GM19438 (cell line): ENCODE results near the gene CLIP2.
A peak's percentile ranks its signal among the peaks of the same experiment; 100 is the strongest.

Experiments
- ATAC-seq: cut with Tn5 transposase; IDR thresholded peaks from one replicate; pipeline ENCODE4 v1.9.1; 2021; ENCODE audit warnings: low read depth; ENCODE audit not compliant: unreplicated experiment

The CLIP2 gene

DNA sequence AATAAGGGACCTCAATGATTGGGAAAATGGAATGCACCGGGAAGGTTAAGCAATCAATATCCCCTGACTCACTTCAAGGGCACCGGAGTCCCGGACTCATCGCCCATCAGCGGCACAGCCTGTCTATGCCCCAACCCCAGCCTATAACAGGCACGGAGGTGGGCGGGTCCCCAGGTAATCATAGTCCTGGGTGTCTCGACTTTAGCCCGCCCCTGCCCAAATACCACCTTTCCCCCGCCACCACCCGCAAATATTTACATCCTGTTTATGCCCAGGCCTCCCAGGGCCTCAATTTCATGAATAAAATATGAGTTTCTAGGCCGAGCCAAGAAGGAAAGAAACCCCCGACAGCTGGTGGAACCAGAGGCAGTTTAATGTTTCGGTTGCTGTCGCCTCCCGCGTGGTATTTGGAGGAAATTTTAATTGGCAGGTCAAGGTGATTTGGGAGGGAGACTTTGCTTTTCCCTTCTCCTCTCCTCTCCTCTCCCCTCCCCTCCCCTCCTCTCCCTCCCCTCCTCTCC lies 19.4 kb upstream of the CLIP2 start:
- peak; percentile 24 for ATAC-seq

DNA sequence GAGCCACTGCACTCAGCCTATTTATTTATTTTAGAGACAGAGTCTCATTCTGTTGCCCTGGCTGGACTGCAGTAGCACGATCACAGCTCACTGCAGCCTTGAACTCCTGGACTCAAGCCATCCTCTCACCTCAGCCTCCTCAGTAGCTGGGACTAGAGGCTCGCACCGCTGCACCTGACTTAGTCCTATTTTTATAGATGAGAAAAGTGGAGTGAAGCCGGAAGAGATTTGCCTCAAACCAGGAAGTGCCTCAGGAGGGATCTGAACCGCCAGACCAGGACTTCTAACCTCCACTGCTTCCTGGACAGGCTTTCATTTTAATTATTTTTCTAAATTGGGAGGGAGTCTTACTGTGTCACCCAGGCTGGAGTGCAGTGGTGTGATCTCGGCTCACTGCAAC lies 17.5 kb upstream of the CLIP2 start:
- no peak for ATAC-seq

DNA sequence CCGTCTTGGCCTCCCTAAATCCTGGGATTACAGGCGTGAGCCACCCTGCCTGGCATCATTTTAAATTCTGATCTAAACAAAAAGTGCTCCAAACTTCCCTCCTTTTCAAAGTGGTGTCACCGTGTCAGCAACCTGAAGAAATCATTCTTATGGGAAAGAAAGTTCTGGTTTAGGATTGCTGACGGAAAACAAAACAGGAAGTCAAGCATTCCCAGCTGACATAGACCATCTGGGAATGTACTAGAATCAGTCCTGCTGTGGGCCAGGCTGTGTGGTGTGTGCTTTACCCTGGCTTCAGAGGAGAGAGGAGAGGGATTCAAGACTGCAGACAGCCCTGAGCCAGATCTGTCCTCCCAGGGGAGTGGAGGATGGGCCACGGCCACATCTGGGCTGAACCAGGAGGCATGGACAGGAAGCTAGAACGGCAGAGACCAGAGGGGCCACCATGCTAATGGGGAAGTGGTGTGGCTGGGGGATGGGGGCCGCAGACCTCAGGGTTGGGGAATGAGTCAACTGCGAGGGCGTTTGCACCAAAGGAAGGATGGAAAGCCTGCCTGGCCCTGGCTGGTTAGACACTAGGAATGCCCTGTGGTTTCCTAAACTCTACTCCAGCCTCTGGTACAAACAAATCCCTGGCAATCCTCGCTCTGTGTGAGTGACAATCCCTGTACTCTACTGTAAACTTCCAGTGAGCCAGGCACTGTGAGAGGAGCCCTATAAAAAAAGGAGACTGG lies 16.7 kb upstream of the CLIP2 start:
- ATAC-seq: peak; percentile 81

DNA sequence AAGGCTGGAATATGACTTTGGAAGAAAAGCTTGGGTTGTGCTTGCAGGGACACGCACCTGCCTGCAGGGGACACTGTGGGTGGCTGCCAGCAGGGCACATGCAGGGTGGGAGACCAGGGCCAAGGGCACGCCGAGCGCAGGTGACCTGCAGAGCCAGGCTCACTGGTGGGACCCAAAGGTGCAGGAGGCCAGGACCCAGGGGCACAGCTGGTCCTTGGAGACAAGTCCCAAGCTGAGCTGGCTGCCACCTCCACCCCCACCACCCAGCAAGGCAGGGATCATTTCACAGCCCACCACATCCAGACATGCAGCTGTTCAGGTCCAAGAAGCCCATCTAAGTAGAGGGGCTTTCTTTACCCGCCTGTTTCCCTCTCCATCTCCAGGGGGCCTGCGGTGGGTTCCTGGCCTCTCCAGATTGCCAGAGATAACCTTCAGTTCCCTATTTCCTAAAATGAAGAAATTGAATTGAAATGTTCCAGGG lies 13.8 kb upstream of the CLIP2 start:
- no peak for ATAC-seq

DNA sequence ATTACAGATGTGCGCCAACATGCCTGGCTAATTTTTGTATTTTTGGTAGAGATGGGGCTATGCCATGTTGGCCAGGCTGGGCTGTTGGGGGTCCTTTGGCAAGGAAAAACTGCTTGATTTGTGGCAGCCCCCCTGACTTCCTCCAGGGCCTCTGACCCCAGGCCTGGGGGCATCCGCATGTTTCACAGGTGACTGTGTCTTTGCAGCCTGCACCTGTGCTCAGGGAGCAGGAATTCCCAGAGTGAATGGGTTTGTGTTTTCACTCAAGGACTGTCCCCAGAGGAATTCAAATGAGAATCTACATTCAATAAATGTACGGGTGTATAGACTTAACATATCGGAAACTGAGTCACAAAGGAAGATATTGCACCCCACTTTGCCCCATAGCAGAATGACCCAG lies 11.6 kb upstream of the CLIP2 start:
- ATAC-seq: no peak

DNA sequence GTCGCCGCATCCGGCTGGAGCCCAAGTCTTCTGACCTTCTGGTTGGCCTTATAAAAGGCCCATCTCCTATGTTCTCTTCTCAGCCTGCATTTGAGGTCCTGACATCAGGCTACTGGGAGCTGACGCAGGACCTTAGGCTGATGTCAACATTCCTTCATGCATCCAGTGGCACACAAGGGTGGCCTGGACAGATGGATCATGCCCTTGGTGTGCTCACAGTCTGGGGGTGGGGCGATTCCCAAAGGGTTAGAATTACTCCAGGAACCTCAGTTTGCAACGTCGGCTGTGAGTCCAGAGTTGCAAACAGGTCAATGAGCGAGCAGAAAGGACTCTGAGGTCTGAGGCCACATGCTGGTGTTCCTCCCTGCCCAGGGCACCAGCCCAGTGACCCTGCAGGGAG lies 8.2 kb upstream of the CLIP2 start:
- ATAC-seq: no peak

DNA sequence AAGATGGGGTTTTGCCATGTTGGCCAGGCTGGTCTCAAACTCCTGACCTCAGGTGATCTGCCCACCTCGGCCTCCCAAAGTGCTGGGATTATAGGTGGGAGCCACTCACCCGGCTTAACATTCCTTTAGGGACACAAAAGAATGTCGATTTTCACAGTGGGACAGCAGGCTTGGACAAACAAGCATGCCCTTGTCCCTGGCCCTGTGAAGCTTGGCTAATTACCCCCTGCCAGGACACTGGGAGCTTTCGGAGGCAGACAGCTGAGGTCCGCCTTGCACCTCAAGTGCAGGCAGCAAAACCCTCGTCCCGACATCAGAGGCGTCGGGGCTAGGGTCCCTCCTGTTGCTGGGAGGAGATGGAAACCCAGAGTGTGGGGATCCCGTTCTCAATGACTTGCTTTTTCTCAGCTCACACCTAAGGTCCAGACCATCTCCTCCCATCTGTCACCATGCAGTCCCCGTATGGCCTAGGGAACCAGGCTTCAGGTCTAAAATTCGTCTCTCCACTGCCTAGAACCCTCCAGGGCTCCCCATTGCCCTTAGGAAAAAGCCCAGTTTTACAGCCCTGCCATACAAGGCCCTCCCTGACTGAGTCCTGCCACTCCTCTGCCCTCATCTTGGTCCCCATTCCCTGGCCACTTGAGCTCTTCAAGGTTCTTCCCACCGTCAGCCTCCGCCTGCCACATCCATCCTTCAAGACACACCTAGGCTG lies 6.3 kb upstream of the CLIP2 start:
- no peak for ATAC-seq

DNA sequence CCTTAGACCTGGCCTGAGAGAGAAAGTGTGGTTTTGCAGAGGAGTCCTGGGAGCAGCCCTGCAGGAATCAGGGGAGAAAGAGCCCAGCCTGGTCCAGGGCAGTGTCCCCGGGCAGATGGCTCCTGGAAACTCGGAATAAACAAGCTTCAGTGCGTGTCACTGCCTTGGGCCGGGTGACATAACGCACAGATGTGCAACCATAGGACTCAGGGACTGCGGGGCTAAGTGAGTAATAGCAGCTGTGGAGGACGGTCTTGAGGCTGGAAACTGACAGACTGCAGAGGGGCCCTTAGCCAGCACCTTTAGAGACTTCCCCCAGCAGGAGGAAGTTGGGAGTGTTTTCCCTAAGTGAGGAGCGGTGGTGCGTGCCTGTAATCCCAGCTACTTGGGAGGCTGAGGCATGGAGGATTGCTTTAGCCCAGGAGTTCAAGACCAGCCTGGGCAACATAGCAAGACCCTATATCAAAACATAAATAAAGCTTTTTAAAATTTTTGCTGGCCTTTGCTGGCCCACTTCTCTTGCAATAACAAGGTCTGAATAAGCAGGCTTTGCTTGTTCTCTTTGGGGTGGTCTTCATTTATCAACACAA lies 5.3 kb upstream of the CLIP2 start:
- ATAC-seq: no peak

DNA sequence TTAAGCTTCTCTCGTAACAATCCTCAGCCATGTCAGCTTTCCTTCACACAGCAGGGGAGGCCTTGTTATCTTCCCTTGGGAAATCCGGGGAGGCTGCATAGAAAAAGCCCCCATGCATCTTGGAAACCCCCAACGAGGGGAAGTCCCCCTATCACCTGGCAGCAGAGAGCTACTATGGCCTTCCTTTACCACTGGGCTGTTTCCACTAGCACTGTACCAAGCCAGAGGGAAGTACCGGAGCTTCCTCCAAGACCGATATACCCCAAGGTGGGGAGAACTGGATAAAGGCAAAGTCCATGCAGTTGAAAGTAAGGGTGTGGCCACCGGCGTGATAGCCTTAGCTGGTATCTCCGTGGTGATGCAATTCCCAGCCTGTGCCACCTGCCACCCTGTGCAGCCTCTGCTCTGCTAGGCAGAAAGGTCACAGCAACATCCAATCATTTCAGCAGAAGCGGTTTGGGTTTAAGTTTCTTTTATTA lies 4.4 kb upstream of the CLIP2 start:
- no peak for ATAC-seq

DNA sequence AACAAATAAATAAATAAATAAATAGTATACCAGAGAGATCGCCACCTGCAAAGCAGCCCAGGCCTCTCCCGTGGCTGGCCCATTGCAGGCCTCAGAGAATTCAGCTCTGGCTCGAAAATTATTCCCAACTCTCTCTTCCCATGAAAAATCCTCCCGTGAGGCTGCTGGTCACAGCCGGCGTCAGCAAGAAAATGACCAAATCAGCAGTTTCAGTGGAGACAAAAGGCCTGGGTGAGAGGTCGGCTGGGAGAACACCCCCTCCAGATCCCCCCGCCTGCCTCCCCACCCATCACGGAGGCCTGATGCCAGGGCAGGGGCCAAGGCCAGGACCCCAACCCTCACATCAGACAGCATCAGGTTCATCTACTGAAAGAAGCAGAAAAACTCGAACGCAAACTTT lies 3.1 kb upstream of the CLIP2 start:
- ATAC-seq: no peak

DNA sequence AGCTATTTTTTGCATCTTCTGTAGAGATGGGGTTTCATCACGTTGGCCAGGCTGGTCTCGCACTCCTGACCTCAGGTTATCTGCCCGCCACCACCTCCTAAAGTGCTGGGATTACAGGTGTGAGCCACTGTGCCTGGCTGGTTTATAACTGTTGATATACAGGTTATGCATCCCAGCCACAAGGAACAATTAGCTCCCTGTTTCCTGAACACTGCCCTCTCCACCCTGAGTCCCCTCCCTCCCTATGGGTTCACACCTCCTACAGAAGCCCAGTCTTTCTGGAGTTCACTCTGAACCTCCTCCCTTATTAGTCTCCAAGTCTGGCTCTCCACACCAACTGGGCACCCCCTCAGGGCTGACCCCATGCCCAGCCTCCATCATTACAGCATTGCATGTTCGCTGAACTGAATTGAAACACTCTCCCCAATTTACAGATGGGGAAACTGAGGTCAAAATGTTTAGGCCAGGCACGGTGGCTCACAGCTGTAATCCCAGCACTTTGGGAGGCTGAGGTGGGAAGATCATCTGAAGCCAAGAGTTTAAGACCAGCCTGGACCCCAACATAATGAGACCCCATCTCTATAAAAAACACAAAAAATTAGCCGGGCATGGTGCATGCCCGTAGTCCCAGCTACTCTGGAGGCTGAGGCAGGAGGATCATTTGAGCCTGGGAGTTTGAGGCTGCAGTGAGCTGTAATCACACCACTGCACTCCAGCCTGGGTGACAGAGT lies 1.7 kb upstream of the CLIP2 start:
- ATAC-seq: no peak

DNA sequence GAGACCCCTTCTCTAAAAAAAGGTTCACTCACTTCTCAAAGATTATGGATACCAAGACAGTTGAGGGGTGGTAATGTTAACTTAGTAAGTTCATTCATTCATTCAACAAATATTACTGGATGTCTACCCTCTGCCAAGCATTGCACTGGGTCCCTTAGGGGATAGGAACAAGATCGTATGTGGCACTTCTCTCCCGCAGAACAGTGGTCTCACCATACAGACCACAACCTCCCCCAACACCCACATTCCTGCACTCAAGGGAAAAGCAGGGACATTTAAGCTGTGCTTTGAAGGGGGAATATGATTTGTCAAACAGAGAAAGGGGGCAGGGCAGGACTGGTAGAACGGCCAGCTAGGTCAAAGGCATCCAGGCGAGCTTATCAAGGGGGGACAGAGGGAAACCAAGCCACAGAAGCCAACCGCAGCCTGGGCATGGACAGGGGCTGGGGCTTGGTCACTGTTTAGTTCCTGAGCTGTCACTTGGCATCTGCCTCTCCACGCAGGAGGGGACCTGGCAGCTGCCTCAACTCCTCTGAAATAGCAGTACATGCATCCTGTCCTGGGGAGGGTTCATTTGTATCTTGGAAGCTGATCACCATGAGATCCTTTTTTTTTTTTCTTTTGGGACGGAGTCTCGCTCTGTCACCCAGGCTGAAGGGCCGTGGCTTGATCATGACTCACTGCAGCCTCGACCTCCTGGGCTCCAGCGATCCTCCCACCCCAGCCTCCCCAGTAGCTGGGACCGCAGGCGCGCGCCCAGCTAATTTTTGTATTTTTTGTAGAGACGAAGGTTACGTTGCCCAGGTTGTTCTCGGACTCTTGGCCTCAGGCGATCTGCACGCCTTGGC lies 949 bp upstream of the CLIP2 start:
- no peak for ATAC-seq

DNA sequence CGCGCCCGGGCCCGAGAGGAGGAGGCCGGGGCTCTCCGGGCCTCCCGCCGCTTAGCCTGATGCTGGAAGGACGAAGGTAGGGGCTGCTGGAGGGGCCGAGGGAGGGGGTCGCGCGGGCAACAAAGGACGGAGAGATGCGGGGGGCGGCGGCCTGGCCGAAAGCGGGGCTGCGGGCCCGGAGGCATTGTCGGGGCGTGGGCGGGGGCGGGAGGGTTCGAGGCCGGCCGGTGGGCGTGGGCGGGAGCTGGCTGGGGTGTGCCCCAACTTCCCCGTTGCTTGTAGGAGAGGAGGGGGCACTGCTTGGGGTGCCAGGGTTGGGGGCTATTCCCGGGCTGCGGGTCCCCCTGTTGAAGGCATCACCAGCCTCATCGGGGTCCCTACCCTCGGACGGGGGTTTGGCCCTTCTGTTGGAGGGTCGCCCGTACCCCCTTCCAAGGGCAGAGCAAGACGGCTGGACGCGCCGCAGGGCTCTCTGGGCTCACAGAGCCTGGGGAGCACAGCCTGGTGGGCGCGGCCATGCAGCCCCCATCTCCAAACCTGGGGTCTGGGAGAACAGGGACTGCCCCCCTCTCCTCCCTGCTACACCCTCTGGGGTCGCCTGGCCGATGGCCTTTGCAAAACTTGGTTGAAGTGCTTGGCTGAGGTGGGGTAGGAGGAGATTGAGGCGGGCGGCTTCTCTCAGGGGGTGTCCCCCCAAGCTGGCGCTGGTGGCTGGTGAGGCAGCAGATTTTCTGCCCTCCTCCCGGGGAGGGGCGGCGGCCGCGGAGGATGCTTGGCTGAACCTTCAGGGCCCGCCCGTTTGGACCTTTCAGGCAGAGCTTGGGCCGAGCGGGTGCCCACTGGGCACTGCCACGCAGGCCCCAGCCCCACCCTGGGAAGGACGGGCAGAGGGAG lies 699 bp downstream of the CLIP2 start:
- no peak for ATAC-seq

DNA sequence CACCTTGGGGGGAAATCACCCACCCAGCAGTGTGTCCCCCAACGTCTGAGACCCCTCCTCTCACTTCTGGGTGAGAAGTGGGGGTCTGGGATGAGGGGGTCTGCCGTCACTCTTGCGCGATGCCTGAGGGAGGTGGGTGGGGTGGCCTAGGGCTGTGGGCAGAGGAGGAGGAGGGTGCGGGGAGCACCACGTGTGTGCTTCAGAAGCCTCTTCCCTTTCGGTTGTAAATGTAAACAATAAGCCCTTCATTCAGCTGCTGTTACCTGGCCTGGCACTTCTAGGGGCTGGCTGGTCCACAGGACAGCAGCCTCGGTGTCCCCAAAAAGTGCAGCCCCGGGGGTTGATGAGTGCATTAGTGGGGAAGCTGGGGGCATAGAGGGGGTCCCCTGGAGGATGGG lies 1.3 kb downstream of the CLIP2 start:
- ATAC-seq: no peak

DNA sequence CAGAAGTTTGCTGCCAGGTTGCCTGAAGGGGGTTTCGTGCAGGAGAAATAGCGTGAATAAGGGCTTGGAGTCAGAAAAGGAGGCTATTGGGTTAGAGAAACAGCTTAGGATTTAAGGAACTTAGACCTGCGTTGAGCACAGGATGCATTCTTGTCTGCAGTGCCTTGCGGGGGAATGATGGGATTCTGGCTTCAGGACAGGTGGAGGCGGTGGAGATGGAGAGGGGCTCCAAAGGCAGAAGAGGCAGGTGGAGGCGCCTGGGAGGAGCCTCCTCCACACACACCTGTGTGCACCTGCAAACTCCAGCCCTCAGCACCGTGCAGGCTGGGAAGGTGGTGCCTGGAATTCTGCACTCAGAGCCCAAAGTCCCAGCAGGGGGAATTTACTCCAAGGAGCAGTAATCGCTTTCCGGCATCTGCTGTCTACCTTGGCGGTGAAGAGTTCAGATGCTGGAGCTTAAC lies 1.8 kb downstream of the CLIP2 start:
- no peak for ATAC-seq

DNA sequence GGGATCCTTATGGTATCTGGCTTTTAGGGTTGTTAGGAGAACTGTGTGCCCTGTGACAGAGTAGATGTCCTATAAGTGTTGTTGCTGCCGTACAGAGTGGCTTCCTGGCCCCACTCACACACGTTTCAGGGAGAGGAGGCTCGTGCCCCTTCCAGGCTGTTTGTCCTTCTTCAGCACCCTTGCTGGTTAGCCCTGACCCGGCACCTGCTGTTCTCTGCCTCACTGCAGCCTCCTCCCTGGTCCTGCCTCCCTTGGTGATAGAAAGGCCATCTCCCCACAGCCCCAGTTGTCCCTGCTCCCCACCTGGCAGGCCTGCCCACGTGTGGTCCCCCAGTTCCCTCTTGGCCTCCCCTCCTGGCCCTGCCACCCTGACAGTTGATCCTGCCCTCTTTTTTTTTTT lies 2.3 kb downstream of the CLIP2 start:
- ATAC-seq: no peak

DNA sequence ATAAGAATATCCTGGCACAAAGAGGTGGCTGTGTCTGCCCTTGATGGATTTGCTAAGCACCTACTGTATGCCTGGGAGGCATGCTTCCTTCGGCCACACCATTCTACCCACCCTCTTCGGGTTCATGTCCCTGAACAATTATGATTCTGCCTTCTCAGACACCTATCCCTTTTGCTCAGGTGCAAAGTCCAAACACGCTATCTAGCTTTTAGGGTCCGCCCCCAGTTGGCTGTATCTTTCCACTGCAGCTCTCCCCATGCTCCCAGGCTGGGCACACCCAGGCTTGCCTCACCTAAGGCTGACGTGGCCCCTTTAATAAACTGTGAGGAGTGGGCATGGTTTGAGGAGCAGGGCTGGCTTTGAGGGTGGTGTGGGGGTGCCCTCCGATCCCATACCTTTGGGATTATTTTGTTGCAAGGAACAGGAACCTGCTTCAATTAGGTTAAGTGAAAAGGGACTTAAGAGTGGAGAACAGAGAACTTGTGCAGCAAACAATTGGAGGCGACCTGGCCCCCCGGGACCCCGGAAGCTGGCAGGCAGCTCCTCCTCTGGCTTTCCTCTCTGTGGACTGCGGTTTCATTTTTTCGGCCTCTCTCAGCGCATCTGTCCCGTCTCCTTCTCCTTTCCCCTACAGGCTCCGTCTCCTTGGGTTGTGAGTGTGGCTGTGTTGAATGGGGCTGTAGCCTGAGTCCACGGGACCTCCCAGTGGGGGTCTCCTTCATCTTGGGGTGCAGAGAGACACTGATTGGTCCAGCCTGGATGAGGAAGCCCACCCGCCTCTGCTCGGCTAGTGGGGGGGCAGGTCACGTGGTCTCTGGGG lies 3.8 kb downstream of the CLIP2 start:
- ATAC-seq: no peak

DNA sequence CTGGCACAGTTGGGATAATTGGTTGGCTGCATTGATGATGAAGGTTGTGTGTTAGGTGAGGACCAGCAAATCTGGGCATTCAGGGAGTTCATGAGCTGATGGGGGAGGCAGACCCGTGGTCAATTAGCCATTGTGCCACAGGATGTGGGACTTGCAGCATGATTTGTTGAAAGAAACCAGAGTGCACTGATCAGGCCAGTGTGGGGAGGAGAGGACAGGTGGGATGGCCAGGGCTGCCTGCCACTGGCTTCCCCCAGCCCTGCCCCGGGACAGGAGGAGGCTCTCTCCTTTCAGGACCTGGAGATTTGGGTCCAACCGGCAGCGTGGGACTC lies 4.3 kb downstream of the CLIP2 start:
- no peak for ATAC-seq
